HUES6 (cell line): ENCODE results near the gene MFSD6.

Experiments
- H3K27ac ChIP-seq: 2 replicates; pipeline ENCODE4 v1.7.0; 2013; ENCODE audit warnings: low read depth, mild to moderate bottlenecking, low read length, inconsistent platforms
- H3K27me3 ChIP-seq: 2 replicates; pipeline ENCODE4 v1.6.1; 2013; ENCODE audit warnings: low read length; ENCODE audit not compliant: control insufficient read depth, insufficient read depth
- H3K36me3 ChIP-seq: 2 replicates; pipeline ENCODE4 v1.6.1; 2013; ENCODE audit warnings: low read length; ENCODE audit not compliant: control insufficient read depth, insufficient read depth
- H3K4me1 ChIP-seq: 2 replicates; pipeline ENCODE4 v1.6.1; 2013; ENCODE audit warnings: low read length; ENCODE audit not compliant: control insufficient read depth, insufficient read depth
- H3K4me3 ChIP-seq: 2 replicates; pipeline ENCODE4 v1.5.1; 2013; ENCODE audit warnings: low read depth, low read length
- H3K9ac ChIP-seq: one replicate; pipeline ENCODE4 v1.6.1; 2013; ENCODE audit warnings: mild to moderate bottlenecking, low read length
- H3K9me3 ChIP-seq: 2 replicates; pipeline ENCODE4 v1.6.1; 2013; ENCODE audit warnings: low read depth, low read length; ENCODE audit not compliant: control insufficient read depth, insufficient read depth

MFSD6 gene

DNA sequence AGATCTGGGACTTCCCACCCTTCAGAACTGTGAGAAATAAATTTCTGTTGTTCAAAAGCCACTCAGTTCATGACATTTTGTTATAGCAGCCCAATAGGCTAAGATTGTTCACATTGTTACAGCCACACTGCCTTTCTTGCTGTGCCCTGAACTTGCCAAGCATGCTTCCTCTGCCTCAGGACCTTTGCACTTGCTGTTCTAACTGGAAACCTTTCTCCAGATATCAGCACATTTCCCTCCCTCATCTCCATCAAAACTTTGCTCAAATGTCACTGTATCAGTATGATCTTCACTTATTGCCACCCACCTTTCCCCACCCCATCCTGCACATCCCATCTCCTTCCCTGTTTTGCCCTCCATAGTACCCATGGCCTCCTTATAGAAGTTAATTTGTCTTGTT is 32.1 kb upstream of the MFSD6 start:
- H3K36me3 ChIP-seq: no peaks in the 10 kb centered on the region
- no peak overlapping the region for H3K27ac ChIP-seq
- H3K4me3 ChIP-seq: no peak overlapping the region
- no peaks in the 10 kb centered on the region for H3K27me3 ChIP-seq
- no peaks in the 10 kb centered on the region for H3K4me1 ChIP-seq
- H3K9ac ChIP-seq: no peak overlapping the region
- H3K9me3 ChIP-seq: no peaks in the 10 kb centered on the region

DNA sequence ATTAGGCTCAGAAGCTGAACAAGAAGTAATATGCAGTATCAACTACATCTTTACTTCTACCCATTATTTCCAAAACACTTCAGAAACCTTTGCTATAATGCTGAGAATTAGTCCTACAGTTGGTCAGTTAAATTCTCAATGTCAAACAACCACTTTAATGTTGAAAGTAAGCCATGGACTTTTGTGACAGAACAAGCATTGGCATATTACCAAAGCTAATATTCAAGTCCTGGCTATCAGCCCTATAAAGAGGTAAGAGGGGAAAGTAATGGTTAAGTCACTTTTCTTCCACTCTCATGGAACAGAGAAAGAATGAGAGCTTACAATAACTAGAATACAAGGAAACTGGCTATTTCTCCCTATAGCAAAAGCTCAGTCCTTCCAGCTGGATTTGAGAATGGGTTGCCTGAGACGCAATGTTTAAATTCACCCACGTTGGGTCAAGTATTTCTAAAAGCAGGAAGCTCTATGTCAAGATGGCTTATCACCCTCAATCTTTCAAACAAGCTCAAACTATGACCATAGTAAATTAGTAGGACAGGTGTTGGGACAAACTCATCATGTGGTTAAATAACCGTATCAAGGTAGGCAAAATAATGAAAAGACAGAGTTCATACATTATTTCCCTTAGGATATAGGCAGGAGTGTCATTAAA is 31.4 kb upstream of the MFSD6 start:
- Histone ChIP-seq H3K27ac (no peak overlapping the region), H3K9ac (no peak overlapping the region), H3K9me3 (no peaks in the 10 kb centered on the region), H3K27me3 (no peaks in the 10 kb centered on the region), H3K36me3 (no peaks in the 10 kb centered on the region), H3K4me1 (no peaks in the 10 kb centered on the region), H3K4me3 (no peak overlapping the region)

- no peaks in the 10 kb centered on the region for H3K4me1 ChIP-seq
- H3K9ac ChIP-seq: no peak overlapping the region
- H3K27ac ChIP-seq: no peak overlapping the region
- no peak overlapping the region for H3K4me3 ChIP-seq
- no peaks in the 10 kb centered on the region for H3K36me3 ChIP-seq
- H3K9me3 ChIP-seq: no peaks in the 10 kb centered on the region
- no peaks in the 10 kb centered on the region for H3K27me3 ChIP-seq
These were observed 29.3 kb upstream of the MFSD6 start for GRCh38 chr2:190378880-190379237.

DNA sequence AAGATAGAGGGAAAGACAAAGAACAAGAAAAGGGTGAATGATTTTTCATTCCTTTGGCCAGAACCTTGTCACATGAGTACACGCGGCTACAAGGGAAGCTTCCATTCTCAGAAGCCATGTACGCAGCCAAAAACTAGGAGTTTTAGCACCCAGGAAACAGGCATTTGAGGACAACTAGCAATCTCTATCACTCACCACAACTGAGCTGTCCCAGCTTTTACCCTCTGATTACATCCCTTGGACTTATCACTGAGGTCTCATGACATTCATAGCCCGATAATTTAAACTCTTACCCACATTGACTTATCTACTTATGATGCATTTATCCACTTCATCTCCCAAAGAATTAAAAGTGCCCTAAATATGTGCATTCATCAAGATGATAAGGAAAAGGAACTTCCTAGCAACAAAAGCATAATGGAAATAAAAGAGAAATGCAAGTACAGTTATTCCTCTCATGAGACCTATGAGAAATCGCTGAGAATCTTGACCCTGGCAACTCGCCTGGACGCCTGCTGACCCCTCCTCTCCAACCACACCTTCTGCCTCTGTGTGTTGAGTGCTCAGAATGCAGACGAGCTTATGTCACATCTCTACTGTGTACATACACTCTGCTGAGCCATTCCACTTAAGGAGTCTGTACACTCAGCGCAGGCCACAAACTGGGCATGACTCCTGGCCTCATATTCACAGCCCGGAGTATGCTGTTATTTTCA is 28.7 kb upstream of the MFSD6 start:
- no peak overlapping the region for H3K27ac ChIP-seq
- H3K4me3 ChIP-seq: no peak overlapping the region
- no peak overlapping the region for H3K9ac ChIP-seq
- no peaks in the 10 kb centered on the region for H3K9me3 ChIP-seq
- H3K4me1 ChIP-seq: no peaks in the 10 kb centered on the region
- H3K36me3 ChIP-seq: no peaks in the 10 kb centered on the region
- H3K27me3 ChIP-seq: no peaks in the 10 kb centered on the region

GRCh38 chr2:190380962-190381412 is 27.2 kb upstream of the MFSD6 start:
- Histone ChIP-seq H3K9me3 (no peaks in the 10 kb centered on the region), H3K4me1 (no peaks in the 10 kb centered on the region), H3K9ac (no peak overlapping the region), H3K4me3 (no peak overlapping the region), H3K36me3 (no peaks in the 10 kb centered on the region), H3K27me3 (no peaks in the 10 kb centered on the region), H3K27ac (no peak overlapping the region)

DNA sequence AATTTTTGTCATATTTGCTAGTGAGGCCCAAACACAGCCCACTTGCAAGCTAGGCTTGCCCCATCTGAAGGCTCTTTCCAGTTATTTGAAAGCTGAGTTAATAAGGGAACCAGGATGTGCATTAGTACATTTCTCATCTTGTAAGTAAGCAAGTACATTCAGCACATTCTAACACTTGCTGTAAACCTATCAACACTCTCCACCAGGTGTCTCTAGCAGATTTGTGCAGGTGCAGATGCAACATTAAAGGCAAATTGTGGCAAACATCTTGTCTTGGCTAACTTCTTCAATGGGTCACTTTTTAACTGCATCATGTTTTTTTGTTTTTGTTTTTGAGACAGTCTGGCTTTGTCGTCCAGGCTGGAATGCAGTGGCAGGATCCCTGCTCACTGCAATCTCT is 25.3 kb upstream of the MFSD6 start:
- Histone ChIP-seq H3K9me3 (no peaks in the 10 kb centered on the region), H3K4me1 (no peaks in the 10 kb centered on the region), H3K4me3 (no peak overlapping the region), H3K27me3 (no peaks in the 10 kb centered on the region), H3K9ac (no peak overlapping the region), H3K36me3 (no peaks in the 10 kb centered on the region), H3K27ac (no peak overlapping the region)

DNA sequence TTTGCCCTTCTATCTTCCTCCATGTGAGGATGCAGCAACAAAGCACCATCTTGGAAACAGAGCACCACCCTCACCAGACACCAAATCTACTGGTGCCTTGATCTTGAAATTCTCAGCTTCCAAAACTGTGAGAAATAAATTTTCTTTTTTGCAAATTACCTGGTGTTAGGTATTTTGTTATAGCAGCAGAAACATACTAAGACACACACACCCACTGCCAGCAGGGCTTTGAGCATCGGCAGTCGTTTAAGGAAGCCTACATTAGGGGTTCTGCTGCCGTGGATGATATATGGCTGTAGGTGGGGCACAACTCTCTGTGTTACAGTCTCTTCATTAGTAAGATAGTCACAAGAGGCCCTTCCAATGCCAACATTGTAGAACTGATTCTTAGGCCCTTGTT is 20.7 kb upstream of the MFSD6 start:
- Histone ChIP-seq H3K4me3 (no peak overlapping the region), H3K27ac (no peak overlapping the region), H3K9ac (no peak overlapping the region), H3K27me3 (0 out of 2 replicates have a peak, but pooled peaks cover 4% of the 10 kb centered on the region), H3K4me1 (no peaks in the 10 kb centered on the region), H3K9me3 (no peaks in the 10 kb centered on the region), H3K36me3 (no peaks in the 10 kb centered on the region)

DNA sequence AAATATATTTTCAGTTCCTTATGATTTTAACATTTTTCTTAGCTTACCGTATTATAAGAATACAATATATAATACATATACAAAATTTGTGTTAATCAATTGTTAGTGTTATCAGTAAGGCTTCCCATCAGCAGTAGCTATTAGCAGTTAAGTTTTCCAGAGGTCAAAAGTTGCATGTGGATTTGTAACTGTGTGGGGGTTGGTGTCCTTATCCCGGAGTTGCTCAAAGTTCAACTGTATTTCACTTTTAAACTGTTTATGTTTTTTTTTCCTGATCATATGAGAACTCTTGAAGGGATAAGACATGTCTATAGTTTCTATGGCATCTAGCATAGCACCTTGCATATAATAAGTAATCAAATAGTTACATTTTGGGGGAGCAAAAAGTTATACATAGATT is 11.9 kb upstream of the MFSD6 start:
- Histone ChIP-seq H3K9ac (no peak overlapping the region), H3K27ac (no peak overlapping the region), H3K36me3 (no peaks in the 10 kb centered on the region), H3K4me1 (no peaks in the 10 kb centered on the region), H3K27me3 (peaks cover 7% of the 10 kb centered on the region; the same call in 1 of the 2 replicates), H3K9me3 (no peaks in the 10 kb centered on the region), H3K4me3 (no peak overlapping the region)

GRCh38 chr2:190402986-190403603 is 5.1 kb upstream of the MFSD6 start:
- Histone ChIP-seq H3K9me3 (peaks cover 4% of the 10 kb centered on the region; the same call in 1 of the 2 replicates), H3K4me1 (peaks cover 7% of the 10 kb centered on the region; the same call in 1 of the 2 replicates), H3K9ac (no peak overlapping the region), H3K27ac (no peak overlapping the region), H3K4me3 (no peak overlapping the region), H3K36me3 (no peaks in the 10 kb centered on the region), H3K27me3 (peaks cover 37% of the 10 kb centered on the region)

- Histone ChIP-seq H3K9me3 (peaks cover 4% of the 10 kb centered on the region; the same call in 1 of the 2 replicates), H3K27me3 (peaks cover 46% of the 10 kb centered on the region), H3K4me1 (peaks cover 7% of the 10 kb centered on the region; the same call in 1 of the 2 replicates), H3K27ac (no peak overlapping the region), H3K9ac (no peak overlapping the region), H3K4me3 (no peak overlapping the region), H3K36me3 (no peaks in the 10 kb centered on the region)
These were observed 3.7 kb upstream of the MFSD6 start for GRCh38 chr2:190404487-190404886.

- Histone ChIP-seq H3K27ac (no peak overlapping the region), H3K27me3 (peaks cover 52% of the 10 kb centered on the region), H3K36me3 (no peaks in the 10 kb centered on the region), H3K9ac (no peak overlapping the region), H3K4me1 (peaks cover 7% of the 10 kb centered on the region; the same call in 1 of the 2 replicates), H3K4me3 (no peak overlapping the region), H3K9me3 (peaks cover 4% of the 10 kb centered on the region; the same call in 1 of the 2 replicates)
These were observed 3.1 kb upstream of the MFSD6 start for GRCh38 chr2:190405070-190405469.
